Activated B cell treated with CpG ODN at 0.5 μM for 24 hours (primary cell): ENCODE measurements around the gene RASSF7. TPM values are rescaled to one million over a fixed set of nuclear protein-coding genes. Genes with fewer than 3 reads are reported as not detected.

Source experiments
- ATAC-seq: fragments of 200-7000 bp; cut with Tn5 transposase; one replicate; pipeline ENCODE4 v1.10.0; 2021; ENCODE audit warnings: low read depth, mild to moderate bottlenecking, moderate library complexity
- CTCF ChIA-PET: fragments of 350-600 bp; sonication (Branson Sonifier 250); formaldehyde crosslinking; loops from one replicate; lab custom pipeline; 2021; ENCODE audit warnings: antibody characterized with exemption; lab: Charles Lee
- POLR2A ChIA-PET: fragments of 350-600 bp; sonication (Branson Sonifier 250); formaldehyde crosslinking; loops from one replicate; lab custom pipeline; 2021; ENCODE audit warnings: antibody characterized with exemption; lab: Charles Lee
- DNase-seq: peaks from one replicate; pipeline ENCODE4 v3.0.0; 2022
- H3K27ac Mint-ChIP-seq: one replicate; pipeline ENCODE4 v1.8.0; 2020; ENCODE audit warnings: mixed read lengths
- H3K27me3 Mint-ChIP-seq: one replicate; pipeline ENCODE4 v1.8.0; 2021; ENCODE audit warnings: mixed read lengths
- H3K36me3 Mint-ChIP-seq: one replicate; pipeline ENCODE4 v1.8.0; 2021; ENCODE audit warnings: low read depth, mixed read lengths
- H3K4me1 Mint-ChIP-seq: one replicate; pipeline ENCODE4 v1.8.0; 2021; ENCODE audit warnings: mixed read lengths
- H3K4me3 Mint-ChIP-seq: one replicate; pipeline ENCODE4 v1.8.0; 2020; ENCODE audit warnings: mild to moderate bottlenecking, mixed read lengths
- H3K9me3 Mint-ChIP-seq: one replicate; pipeline ENCODE4 v1.8.0; 2020; ENCODE audit warnings: mixed read lengths
- CTCF ChIP-seq: fragments of 200-600 bp; IDR thresholded peaks from one replicate; pipeline ENCODE4 v1.8.0; 2022; ENCODE audit warnings: antibody characterized with exemption, mild to moderate bottlenecking
- intact Hi-C: fragments of 100-400 bp; cut with micrococcal nuclease; formaldehyde crosslinking; loops from one replicate; pipeline ENCODE4 v1.15.1; 2024
- total RNA-seq: library from RNA; stranded (reverse); gene quantifications from 2 replicates; pipeline ENCODE4 v1.2.3, GENCODE V29; 2022

Gene RASSF7
- total RNA-seq, 1 donor from 2014 or later, result 14.9 TPM

- no peak overlapping the region for H3K4me3 Mint-ChIP-seq
- H3K4me1 Mint-ChIP-seq, result no peaks in the 10 kb centered on the region
- peaks cover 82% of the 10 kb centered on the region for H3K36me3 Mint-ChIP-seq
- intact Hi-C loops, result no loop called here
- H3K27me3 Mint-ChIP-seq, result no peaks in the 10 kb centered on the region
- no peak overlapping the region for H3K27ac Mint-ChIP-seq
- CTCF ChIA-PET, result no interaction called here
- POLR2A ChIA-PET, result no interaction called here
- no peak for TF ChIP-seq CTCF
- DNase-seq, result no peak
- no peak for ATAC-seq
- H3K9me3 Mint-ChIP-seq, result no peaks in the 10 kb centered on the region
Observed at GRCh38 chr11:598005-598680, 37.4 kb downstream of the RASSF7 start.

- no peak for ATAC-seq
- no peak overlapping the region for H3K27ac Mint-ChIP-seq
- no peak overlapping the region for H3K4me3 Mint-ChIP-seq
- POLR2A ChIA-PET, result no interaction called here
- TF ChIP-seq CTCF, result no peak
- no peaks in the 10 kb centered on the region for H3K27me3 Mint-ChIP-seq
- peaks cover 78% of the 10 kb centered on the region for H3K36me3 Mint-ChIP-seq
- CTCF ChIA-PET, result no interaction called here
- intact Hi-C loops, result no loop called here
- no peaks in the 10 kb centered on the region for H3K9me3 Mint-ChIP-seq
- H3K4me1 Mint-ChIP-seq, result no peaks in the 10 kb centered on the region
- no peak for DNase-seq
Observed at GRCh38 chr11:601573-602245, 40.9 kb downstream of the RASSF7 start.

- H3K36me3 Mint-ChIP-seq, result peaks cover 78% of the 10 kb centered on the region
- CTCF ChIA-PET, result no interaction called here
Observed at GRCh38 chr11:603154-603553, 42.4 kb downstream of the RASSF7 start.

GRCh38 chr11:605286-606129 is 44.7 kb downstream of the RASSF7 start:
- intact Hi-C loops, result no loop called here
- DNase-seq, result no peak
- Mint-ChIP-seq H3K9me3 (no peaks in the 10 kb centered on the region), H3K27me3 (no peaks in the 10 kb centered on the region), H3K4me3 (no peak overlapping the region), H3K4me1 (no peaks in the 10 kb centered on the region), H3K27ac (no peak overlapping the region), H3K36me3 (peaks cover 75% of the 10 kb centered on the region)
- ChIA-PET CTCF (no interaction called here), POLR2A (interaction anchor here (0.7 kb wide), 1 partner anchor 10 kb away, joined by 3 read pairs; the partner anchor contains the start of gene IRF7)
- TF ChIP-seq CTCF, result no peak
- ATAC-seq, result no peak

More at GRCh38 chr11:603154-603553, 42.4 kb downstream of the RASSF7 start:
- POLR2A ChIA-PET, result no interaction called here
- ATAC-seq (no peak), DNase-seq (no peak)
- H3K4me1 Mint-ChIP-seq, result no peaks in the 10 kb centered on the region
- no peak overlapping the region for H3K27ac Mint-ChIP-seq
- H3K4me3 Mint-ChIP-seq, result no peak overlapping the region
- no peak for TF ChIP-seq CTCF
- H3K27me3 Mint-ChIP-seq, result no peaks in the 10 kb centered on the region
- intact Hi-C loops, result no loop called here
- no peaks in the 10 kb centered on the region for H3K9me3 Mint-ChIP-seq

- DNase-seq, result no peak
- no peak overlapping the region for H3K4me3 Mint-ChIP-seq
- no peak for ATAC-seq
- H3K27me3 Mint-ChIP-seq, result no peaks in the 10 kb centered on the region
- H3K36me3 Mint-ChIP-seq, result peaks cover 80% of the 10 kb centered on the region
- POLR2A ChIA-PET, result interaction anchor here (0.6 kb wide), 1 partner anchor 89 kb away, joined by 5 read pairs; the partner anchor contains the start of gene TMEM80
- H3K27ac Mint-ChIP-seq, result no peak overlapping the region
- CTCF ChIA-PET, result no interaction called here
- no peaks in the 10 kb centered on the region for H3K4me1 Mint-ChIP-seq
- intact Hi-C loops, result no loop called here
- H3K9me3 Mint-ChIP-seq, result no peaks in the 10 kb centered on the region
- TF ChIP-seq CTCF, result no peak
Observed at GRCh38 chr11:606245-606644, 45.5 kb downstream of the RASSF7 start.
